Keratinocyte (primary cell): Measurements from ENCODE around the gene RACGAP1.

ENCODE experiments used
- EZH2 ChIP-seq: IDR thresholded peaks from one replicate; pipeline ENCODE4 v1.6.1; 2012; ENCODE audit warnings: inconsistent platforms, mild to moderate bottlenecking, low read length, moderate library complexity
- TF ChIP-seq, protein P1 (sequence below), 3 experiments: IDR thresholded peaks in 1 of 3; conservative IDR thresholded peaks in 1 of 3; optimal IDR thresholded peaks in 1 of 3; 2 replicates in 2 of 3; 3 replicates in 1 of 3; pipeline versions ENCODE3 to v1.5.1; 2011; ENCODE audit warnings: low read length in 3 of 3, mild to moderate bottlenecking in 3 of 3, moderate library complexity in 2 of 3, control low read depth in 1 of 3, inconsistent platforms in 1 of 3; ENCODE audit not compliant: insufficient read depth in 2 of 3; ENCODE audit errors: extremely low read depth in 1 of 3

DNA sequence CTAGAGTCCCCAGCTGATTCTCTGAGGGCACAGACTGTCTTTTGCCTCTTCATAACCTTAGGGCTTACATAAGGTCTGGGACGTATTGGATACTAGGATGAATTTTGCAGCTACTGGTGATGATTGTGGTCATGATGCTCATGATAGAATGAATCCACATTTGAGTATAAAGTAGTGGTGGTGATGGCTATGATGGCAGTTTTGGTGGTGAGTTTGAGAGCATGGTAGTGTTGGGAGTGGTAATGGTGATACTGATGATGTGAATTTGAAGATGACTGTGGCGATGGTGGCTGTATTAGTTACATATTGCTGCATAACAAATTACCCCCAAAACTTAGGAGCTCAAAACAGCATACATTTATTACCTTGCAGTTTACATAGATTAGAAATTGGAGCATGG, 18.0 kb upstream of the RACGAP1 start:
- TF ChIP-seq, protein P1, sequence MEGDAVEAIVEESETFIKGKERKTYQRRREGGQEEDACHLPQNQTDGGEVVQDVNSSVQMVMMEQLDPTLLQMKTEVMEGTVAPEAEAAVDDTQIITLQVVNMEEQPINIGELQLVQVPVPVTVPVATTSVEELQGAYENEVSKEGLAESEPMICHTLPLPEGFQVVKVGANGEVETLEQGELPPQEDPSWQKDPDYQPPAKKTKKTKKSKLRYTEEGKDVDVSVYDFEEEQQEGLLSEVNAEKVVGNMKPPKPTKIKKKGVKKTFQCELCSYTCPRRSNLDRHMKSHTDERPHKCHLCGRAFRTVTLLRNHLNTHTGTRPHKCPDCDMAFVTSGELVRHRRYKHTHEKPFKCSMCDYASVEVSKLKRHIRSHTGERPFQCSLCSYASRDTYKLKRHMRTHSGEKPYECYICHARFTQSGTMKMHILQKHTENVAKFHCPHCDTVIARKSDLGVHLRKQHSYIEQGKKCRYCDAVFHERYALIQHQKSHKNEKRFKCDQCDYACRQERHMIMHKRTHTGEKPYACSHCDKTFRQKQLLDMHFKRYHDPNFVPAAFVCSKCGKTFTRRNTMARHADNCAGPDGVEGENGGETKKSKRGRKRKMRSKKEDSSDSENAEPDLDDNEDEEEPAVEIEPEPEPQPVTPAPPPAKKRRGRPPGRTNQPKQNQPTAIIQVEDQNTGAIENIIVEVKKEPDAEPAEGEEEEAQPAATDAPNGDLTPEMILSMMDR (optimal IDR thresholded peaks at IDR 0.05 in 1 of 3, IDR thresholded peaks at IDR 0.05 in 1 of 3, conservative IDR thresholded peaks at IDR 0.05 in 1 of 3; ENCODE audit: extremely low read depth in 1 of 3, insufficient read depth in 2 of 3, low read length in 3 of 3), result no peak
- no peak for TF ChIP-seq EZH2
